AG04449 (cell line): ENCODE results near the gene POU3F1.

Source experiments
- CTCF ChIA-PET: fragments of 350-600 bp; formaldehyde crosslinking; extraction: SDS; loops from one replicate; lab custom pipeline; 2021; ENCODE audit warnings: antibody characterized with exemption; lab: Yijun Ruan, JAX
- POLR2A ChIA-PET: fragments of 400-600, 350-600 bp; formaldehyde crosslinking; extraction: SDS; loops from one replicate; lab custom pipeline; 2020; ENCODE audit warnings: antibody characterized with exemption, inconsistent platforms; lab: Yijun Ruan, JAX
- DNase-seq: peaks from one replicate; pipeline ENCODE4 v3.0.0-alpha.2; 2010; ENCODE audit warnings: low read depth, low spot score
- H3K4me3 ChIP-seq: 2 replicates; pipeline ENCODE4 v1.5.1; 2011; ENCODE audit warnings: low read depth, mild to moderate bottlenecking, control low read depth, low read length
- CTCF ChIP-seq: IDR thresholded peaks from one replicate; pipeline ENCODE4 v1.5.1; 2011; ENCODE audit warnings: mild to moderate bottlenecking, moderate library complexity, low read length, control low read depth, inconsistent platforms; ENCODE audit not compliant: insufficient read depth; ENCODE audit errors: missing control alignments

The POU3F1 gene

GRCh38 chr1:38047603-38048141 lies 1.1 kb upstream of the POU3F1 start:
- TF ChIP-seq CTCF = no peak

GRCh38 chr1:38046884-38047602 lies 450 bp upstream of the POU3F1 start:
- ChIA-PET CTCF (interaction anchor here (0.6 to 1.6 kb wide), 4 partner anchors 13 to 25 kb away, joined by 3 to 6 read pairs (median 4); no protein-coding TSS in a partner anchor), POLR2A (interaction anchor here (0.9 kb wide), 1 partner anchor 17 kb away, joined by 6 read pairs; no protein-coding TSS in a partner anchor)
- DNase-seq = no peak
- no peak for TF ChIP-seq CTCF
- H3K4me3 ChIP-seq = peak overlapping the region; percentile 52

More at GRCh38 chr1:38047603-38048141, 1.1 kb upstream of the POU3F1 start:
- peak overlapping the region; percentile 52 for H3K4me3 ChIP-seq
- CTCF ChIA-PET = interaction anchor here (0.7 to 1.6 kb wide), 3 partner anchors 16 to 91 kb away, joined by 3 to 6 read pairs (median 6); no protein-coding TSS in a partner anchor
- DNase-seq = no peak
- POLR2A ChIA-PET = no interaction called here

- no peak for DNase-seq
- no peak overlapping the region for H3K4me3 ChIP-seq
- POLR2A ChIA-PET = no interaction called here
- CTCF ChIA-PET = no interaction called here
- no peak for TF ChIP-seq CTCF
Measured at GRCh38 chr1:38045401-38046332, 926 bp downstream of the POU3F1 start.

GRCh38 chr1:38044221-38045215 lies 2.1 kb downstream of the POU3F1 start:
- peak overlapping the region; percentile 28 for H3K4me3 ChIP-seq

More at GRCh38 chr1:38044221-38045215, 2.1 kb downstream of the POU3F1 start:
- DNase-seq = no peak
- TF ChIP-seq CTCF = no peak
- ChIA-PET POLR2A (no interaction called here), CTCF (interaction anchor here (2.2 kb wide), 1 partner anchor 788 kb away, joined by 6 read pairs; no protein-coding TSS in a partner anchor)
